Keratinocyte (primary cell): ENCODE data around the gene DNAI2. TPM values are rescaled to one million over a fixed set of nuclear protein-coding genes. Genes with fewer than 3 reads are reported as not detected.

ENCODE experiments used
- DNase-seq: peaks from one replicate; pipeline ENCODE4 v3.0.0-alpha.2; 2011; ENCODE audit warnings: low read depth, missing footprints, low spot score
- FAIRE-seq: peaks from 2 replicates; lab custom pipeline; 2011; peaks lifted over from hg19 to GRCh38; lab: Jason Lieb, UNC
- H2AFZ ChIP-seq: 2 replicates; pipeline ENCODE4 v1.6.0; 2012; ENCODE audit warnings: low read length, control low read depth, inconsistent platforms; ENCODE audit not compliant: control insufficient read depth
- H3K27ac ChIP-seq: 2 replicates; pipeline ENCODE4 v1.5.1; 2011; ENCODE audit warnings: low read length; ENCODE audit not compliant: control insufficient read depth, insufficient read depth
- H3K27me3 ChIP-seq: 3 replicates; pipeline ENCODE4 v1.6.0; 2011; ENCODE audit warnings: low read length; ENCODE audit not compliant: control insufficient read depth, insufficient read depth; ENCODE audit errors: extremely low read depth
- H3K36me3 ChIP-seq, 2 experiments: 2 replicates in 1 of 2; 3 replicates in 1 of 2; pipeline ENCODE4 v1.5.1; 2011; ENCODE audit warnings: low read length in 2 of 2, mild to moderate bottlenecking in 1 of 2; ENCODE audit not compliant: control insufficient read depth in 2 of 2, insufficient read depth in 2 of 2; ENCODE audit errors: extremely low read depth in 1 of 2
- H3K4me1 ChIP-seq: 3 replicates; pipeline ENCODE4 v1.5.1; 2011; ENCODE audit warnings: low read length; ENCODE audit not compliant: control insufficient read depth, insufficient read depth; ENCODE audit errors: extremely low read depth
- H3K4me2 ChIP-seq: 3 replicates; pipeline ENCODE4 v1.6.0; 2011; ENCODE audit warnings: low read depth, low read length; ENCODE audit not compliant: control insufficient read depth, insufficient read depth; ENCODE audit errors: extremely low read depth
- H3K4me3 ChIP-seq, 3 experiments: fragments of 200-600 bp in 1 of 3; sonication (generic) in 1 of 3; 2 replicates in 2 of 3; 3 replicates in 1 of 3; pipeline ENCODE4 v1.5.1; 2011 to 2016; ENCODE audit warnings: low read length in 3 of 3, mild to moderate bottlenecking in 3 of 3, control low read depth in 2 of 3, inconsistent platforms in 1 of 3, low read depth in 1 of 3, mixed read lengths in 1 of 3, mixed run types in 1 of 3, moderate library complexity in 1 of 3; ENCODE audit not compliant: control insufficient read depth in 2 of 3, insufficient read depth in 2 of 3; ENCODE audit errors: extremely low read depth in 1 of 3
- H3K79me2 ChIP-seq: 2 replicates; pipeline ENCODE4 v1.6.0; 2012; ENCODE audit warnings: low read length; ENCODE audit not compliant: control insufficient read depth, insufficient read depth
- H3K9ac ChIP-seq: 3 replicates; pipeline ENCODE4 v1.6.0; 2011; ENCODE audit warnings: low read length; ENCODE audit not compliant: control insufficient read depth, insufficient read depth; ENCODE audit errors: extremely low read depth
- H3K9me1 ChIP-seq: 3 replicates; pipeline ENCODE4 v1.6.0; 2011; ENCODE audit warnings: low read length; ENCODE audit not compliant: control insufficient read depth, insufficient read depth; ENCODE audit errors: extremely low read depth
- H3K9me3 ChIP-seq: 2 replicates; pipeline ENCODE4 v1.5.1; 2012; ENCODE audit warnings: low read depth, low read length; ENCODE audit not compliant: control insufficient read depth
- H4K20me1 ChIP-seq: 3 replicates; pipeline ENCODE4 v1.6.0; 2011; ENCODE audit warnings: low read length; ENCODE audit not compliant: control insufficient read depth, insufficient read depth; ENCODE audit errors: extremely low read depth
- CTCF ChIP-seq, 3 experiments: IDR thresholded peaks in 1 of 3; conservative IDR thresholded peaks in 1 of 3; optimal IDR thresholded peaks in 1 of 3; 2 replicates in 2 of 3; 3 replicates in 1 of 3; pipeline versions ENCODE3 to v1.5.1; 2011; ENCODE audit warnings: low read length in 3 of 3, mild to moderate bottlenecking in 3 of 3, moderate library complexity in 2 of 3, control low read depth in 1 of 3, inconsistent platforms in 1 of 3; ENCODE audit not compliant: insufficient read depth in 2 of 3; ENCODE audit errors: extremely low read depth in 1 of 3
- EZH2 ChIP-seq: IDR thresholded peaks from one replicate; pipeline ENCODE4 v1.6.1; 2012; ENCODE audit warnings: inconsistent platforms, mild to moderate bottlenecking, low read length, moderate library complexity
- dilution Hi-C: fragments of 300-500 bp; cut with MboI; formaldehyde crosslinking; loops from one replicate; pipeline ENCODE4 v1.7.0; 2020; ENCODE audit warnings: low sequenced_read_pairs; ENCODE audit not compliant: extremely low pct_ligation_motif_present
- polyA plus RNA-seq, 5 experiments: library from polyadenylated mRNA; depleted of rRNA in 3 of 5; stranded (reverse) in 3 of 5; stranded (forward) in 1 of 5; unstranded in 1 of 5; fragments of >200 nt; gene quantifications; 1 replicate in 1 of 5; 2 replicates in 3 of 5; 3 replicates in 1 of 5; pipeline versions ENCODE4 v1.2.1 to v1.2.3, GENCODE V29; 2011 to 2012; ENCODE audit warnings: missing spikeins in 2 of 5, low read depth in 1 of 5, low replicate concordance in 1 of 5

DNAI2 gene
- polyA plus RNA-seq, 1 donor (not counting 4 experiments of a cell fraction or from before 2014, with no cell fraction given), result not detected

- dilution Hi-C loops, result no loop called here
- Histone ChIP-seq H3K27me3 (peaks cover 41% of the 10 kb centered on the region), H4K20me1 (no peaks in the 10 kb centered on the region), H3K36me3 (no peaks in the 10 kb centered on the region), H3K9ac (no peak overlapping the region), H3K9me1 (no peaks in the 10 kb centered on the region), H3K4me2 (no peak overlapping the region), H3K4me3 (no peak overlapping the region), H3K27ac (no peak overlapping the region), H3K79me2 (no peaks in the 10 kb centered on the region), H3K9me3 (no peaks in the 10 kb centered on the region), H3K4me1 (no peaks in the 10 kb centered on the region), H2AFZ (no peak overlapping the region)
- FAIRE-seq (no peak), DNase-seq (no peak)
- no peak for TF ChIP-seq CTCF (optimal IDR thresholded peaks at IDR 0.05 in 1 of 3, IDR thresholded peaks at IDR 0.05 in 1 of 3, conservative IDR thresholded peaks at IDR 0.05 in 1 of 3; ENCODE audit: extremely low read depth in 1 of 3, insufficient read depth in 2 of 3, low read length in 3 of 3)
- peak; percentile 10 for TF ChIP-seq EZH2
These were observed 791 bp downstream of the DNAI2 start for GRCh38 chr17:74274709-74275340.

- H3K4me1 ChIP-seq, result no peaks in the 10 kb centered on the region
- no peak overlapping the region for H3K4me2 ChIP-seq
- no peaks in the 10 kb centered on the region for H3K36me3 ChIP-seq
- H3K4me3 ChIP-seq, result no peak overlapping the region
- H4K20me1 ChIP-seq, result no peaks in the 10 kb centered on the region
- H2AFZ ChIP-seq, result no peak overlapping the region
- H3K9me3 ChIP-seq, result no peaks in the 10 kb centered on the region
- FAIRE-seq (no peak), DNase-seq (no peak)
- no peak for TF ChIP-seq CTCF (optimal IDR thresholded peaks at IDR 0.05 in 1 of 3, IDR thresholded peaks at IDR 0.05 in 1 of 3, conservative IDR thresholded peaks at IDR 0.05 in 1 of 3; ENCODE audit: extremely low read depth in 1 of 3, insufficient read depth in 2 of 3, low read length in 3 of 3)
- TF ChIP-seq EZH2, result no peak
- H3K27ac ChIP-seq, result no peak overlapping the region
- dilution Hi-C loops, result no loop called here
- H3K79me2 ChIP-seq, result no peaks in the 10 kb centered on the region
- H3K27me3 ChIP-seq, result peaks cover 41% of the 10 kb centered on the region
- no peak overlapping the region for H3K9ac ChIP-seq
- no peaks in the 10 kb centered on the region for H3K9me1 ChIP-seq
These were observed 2.0 kb downstream of the DNAI2 start for GRCh38 chr17:74276051-74276476.
